22Rv1 (cell line): ENCODE data around the gene NELFE.

Source experiments
- H3K27ac ChIP-seq: fragments of 450-650 bp; 2 replicates; pipeline ENCODE4 v1.5.1; 2017
- CTCF ChIP-seq: fragments of 450-650 bp; IDR thresholded peaks from 2 replicates; pipeline ENCODE4 v1.5.1; 2017; ENCODE audit warnings: mild to moderate bottlenecking
- ZFX ChIP-seq: fragments of 450-650 bp; IDR thresholded peaks from 2 replicates; pipeline ENCODE4 v1.6.1; 2017; ENCODE audit warnings: antibody characterized with exemption, borderline replicate concordance

The NELFE gene

GRCh38 chr6:31952140-31952805, 6.5 kb downstream of the NELFE start:
- TF ChIP-seq ZFX = no peak
- TF ChIP-seq CTCF = peak; percentile 87
- H3K27ac ChIP-seq = no peak overlapping the region

GRCh38 chr6:31949926-31950548, 8.7 kb downstream of the NELFE start:
- no peak overlapping the region for H3K27ac ChIP-seq
- TF ChIP-seq CTCF (no peak), ZFX (no peak)

- no peak for TF ChIP-seq ZFX
- TF ChIP-seq CTCF = no peak
- no peak overlapping the region for H3K27ac ChIP-seq
Observed at GRCh38 chr6:31948753-31949413, 9.9 kb downstream of the NELFE start.

GRCh38 chr6:31948306-31948705, 10.5 kb downstream of the NELFE start:
- H3K27ac ChIP-seq = no peak overlapping the region
- no peak for TF ChIP-seq CTCF
- TF ChIP-seq ZFX = no peak

GRCh38 chr6:31947864-31948263, 10.9 kb downstream of the NELFE start:
- no peak overlapping the region for H3K27ac ChIP-seq
- TF ChIP-seq ZFX (no peak), CTCF (no peak)

GRCh38 chr6:31947070-31947675, 11.6 kb downstream of the NELFE start:
- no peak for TF ChIP-seq CTCF
- TF ChIP-seq ZFX = no peak

More at GRCh38 chr6:31947070-31947675, 11.6 kb downstream of the NELFE start:
- H3K27ac ChIP-seq = no peak overlapping the region
